Ovary (tissue), 9 donors: ENCODE results near the gene BLOC1S5. TPM values are rescaled to one million over a fixed set of nuclear protein-coding genes. Genes with fewer than 3 reads are reported as not detected.

ENCODE experiments used
- DNase-seq, 5 donors: peaks; one replicate each; pipeline ENCODE4 v3.0.0-alpha.2; 2019 to 2020
- H3K27ac ChIP-seq, 2 donors: fragments of 200-600 bp; one replicate each; pipeline versions ENCODE4 v1.5.1 to v1.8.0; 2019 to 2022
- H3K27me3 ChIP-seq: fragments of 200-600 bp; one replicate; pipeline ENCODE4 v1.8.0; 2022
- H3K36me3 ChIP-seq: fragments of 200-600 bp; sonication (generic); one replicate; pipeline ENCODE4 v1.5.1; 2019
- H3K4me1 ChIP-seq: one replicate; pipeline ENCODE4 v1.8.1; 2013; ENCODE audit warnings: mild to moderate bottlenecking, moderate library complexity; ENCODE audit not compliant: insufficient read depth
- H3K4me3 ChIP-seq: fragments of 200-600 bp; sonication (generic); one replicate; pipeline ENCODE4 v1.5.1; 2017
- H3K9me3 ChIP-seq, 2 donors: fragments of 200-600 bp in 1 of 2; sonication (generic) in 1 of 2; one replicate each; pipeline versions ENCODE4 v1.5.1 to v1.8.1; 2013 to 2019; ENCODE audit warnings: mild to moderate bottlenecking in 1 of 2, moderate library complexity in 1 of 2
- CTCF ChIP-seq, 3 donors: fragments of 450-650 bp in 2 of 3; fragments of 200-600 bp in 1 of 3; IDR thresholded peaks; one replicate each; pipeline versions ENCODE4 v1.5.1 to v1.8.0; 2016 to 2022; ENCODE audit warnings: antibody characterized with exemption in 3 of 3, mild to moderate bottlenecking in 1 of 3
- EP300 ChIP-seq: sonication (generic); formaldehyde crosslinking; IDR thresholded peaks from one replicate; pipeline ENCODE4 v1.6.1; 2017; ENCODE audit warnings: antibody characterized with exemption
- POLR2A ChIP-seq: fragments of 450-650 bp; IDR thresholded peaks from one replicate; pipeline ENCODE4 v1.6.1; 2017; ENCODE audit warnings: antibody characterized with exemption, mild to moderate bottlenecking, moderate library complexity
- WGBS, 3 donors: extraction: QIAGEN DNeasy Blood & Tissue Kit in 1 of 3; methylation state at CpG; one replicate each; pipeline versions ENCODE4 v1.1.5 to v1.1.7; 2013 to 2017; 5-methylcytosine and 5-hydroxymethylcytosine counted together
- intact Hi-C, 4 donors: fragments of 100-400 bp; cut with DNase I; formaldehyde crosslinking; loops; one replicate each; pipeline versions ENCODE4 v1.11.0 to v1.15.1; 2022 to 2023
- polyA plus RNA-seq, 2 donors: library from polyadenylated mRNA; stranded (reverse); fragments of 200-250 nt in 1 of 2; fragments of 350-450 nt in 1 of 2; fragmentation: Illumina TruSeq in 1 of 2; extraction: RNeasy Lipid Tissue Mini Kit (QIAGEN cat#74804) in 1 of 2; gene quantifications; one replicate each; pipeline ENCODE4 v1.2.3, GENCODE V29; 2013 to 2014
- total RNA-seq, 7 donors: library from RNA; depleted of rRNA in 2 of 7; stranded (reverse); fragments of >200 nt in 2 of 7; fragmentation: NEBNext Ultra II Directional in 3 of 7; extraction: Animal tissue kit (Norgen Biotek cat#: 25700) in 3 of 7; gene quantifications; one replicate each; pipeline versions ENCODE4 v1.1.0 to v1.2.4, GENCODE V29; 2016 to 2023
- donor health status: DM: no; HTN: no; CAD: no; lungs with moderate emphysema.
- donor health status: DM: no; HTN: no; CAD: no.
- donor health status: Bipolar disorder and iron deficiency.
- donor health status: DM: yes; HTN: yes; CAD: no.
- donor health status: DM: no; HTN: no; CAD: no.
- donor health status: DM: yes; HTN: yes; CAD: no.

Gene BLOC1S5
- total and polyA plus RNA-seq, 9 donors: 8.8 to 21.5 (median 15.4) TPM

DNA sequence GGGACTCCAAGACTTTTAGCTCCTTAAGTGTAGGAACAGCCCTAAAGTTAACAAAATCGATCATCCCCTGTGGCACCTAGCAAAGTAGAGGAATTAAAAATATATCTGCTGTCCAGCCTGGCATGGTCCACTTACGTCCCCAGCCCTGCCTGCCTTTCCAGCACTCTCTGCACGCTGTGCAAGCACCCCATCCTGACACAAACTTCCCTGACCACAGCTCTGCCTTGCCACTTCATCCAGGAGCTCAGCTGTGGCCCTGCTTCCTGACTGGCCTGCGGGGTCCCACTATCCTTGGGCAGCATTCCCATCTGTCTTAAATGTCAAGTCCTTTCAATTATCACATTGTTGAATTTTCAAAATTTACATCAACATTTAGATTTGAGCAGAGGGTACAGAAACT lies 39.0 kb downstream of the BLOC1S5 start:
- intact Hi-C loops: no loop called here
- H3K27me3 ChIP-seq: no peaks in the 10 kb centered on the region
- no peak for DNase-seq
- no peaks in the 10 kb centered on the region for H3K9me3 ChIP-seq
- WGBS, 3 donors: 74 to 86% (median 84%) methylated on average over 4 of the region's 4 CpGs
- H3K27ac ChIP-seq: no peak overlapping the region
- H3K4me1 ChIP-seq: no peaks in the 10 kb centered on the region
- no peak for TF ChIP-seq CTCF (IDR thresholded peaks at IDR 0.05)
- TF ChIP-seq EP300: no peak
- TF ChIP-seq POLR2A: no peak
- H3K4me3 ChIP-seq: no peak overlapping the region
- H3K36me3 ChIP-seq: no peaks in the 10 kb centered on the region

DNA sequence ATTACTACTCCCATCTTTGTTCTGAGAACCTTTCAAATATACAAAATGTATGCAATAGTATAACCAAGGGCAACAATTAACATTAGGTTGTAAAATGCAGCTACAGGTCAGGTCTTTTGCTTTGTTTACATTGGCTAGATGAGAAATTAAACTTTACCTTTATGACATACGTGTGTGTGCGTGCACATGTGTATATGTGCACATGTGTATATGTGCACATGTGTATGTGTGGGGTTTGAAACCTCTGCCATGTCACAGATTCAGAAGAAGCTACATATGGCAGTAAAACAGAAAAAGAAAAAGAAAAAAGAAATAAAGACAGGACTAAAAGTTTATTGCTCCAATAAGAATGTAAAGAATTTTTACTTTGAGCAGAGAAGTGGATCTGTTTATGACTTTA lies 40.6 kb downstream of the BLOC1S5 start:
- H3K27me3 ChIP-seq: no peaks in the 10 kb centered on the region
- H3K36me3 ChIP-seq: no peaks in the 10 kb centered on the region
- intact Hi-C loops: no loop called here
- TF ChIP-seq POLR2A (no peak), EP300 (no peak), CTCF (IDR thresholded peaks at IDR 0.05) (no peak)
- DNase-seq: no peak
- 92 to 95% (median 95%) methylated on average over 2 of the region's 2 CpGs for WGBS, 3 donors
- no peak overlapping the region for H3K4me3 ChIP-seq
- H3K9me3 ChIP-seq: no peaks in the 10 kb centered on the region
- no peaks in the 10 kb centered on the region for H3K4me1 ChIP-seq
- H3K27ac ChIP-seq: no peak overlapping the region

- H3K4me1 ChIP-seq: peaks cover 1% of the 10 kb centered on the region
These were observed 44.1 kb downstream of the BLOC1S5 start for GRCh38 chr6:8020083-8020482.

GRCh38 chr6:8017705-8018104 lies 46.5 kb downstream of the BLOC1S5 start:
- WGBS, 3 donors: 59 to 75% (median 68%) methylated on average over 7 of the region's 7 CpGs
- intact Hi-C loops: no loop called here
- Histone ChIP-seq H3K9me3 (no peaks in the 10 kb centered on the region), H3K4me1 (peaks cover 1% of the 10 kb centered on the region), H3K27me3 (no peaks in the 10 kb centered on the region), H3K36me3 (no peaks in the 10 kb centered on the region), H3K4me3 (no peak overlapping the region), H3K27ac (no peak overlapping the region)
- no peak for TF ChIP-seq CTCF (IDR thresholded peaks at IDR 0.05)
- no peak for TF ChIP-seq EP300
- no peak for TF ChIP-seq POLR2A
- DNase-seq: no peak

More at GRCh38 chr6:8020083-8020482, 44.1 kb downstream of the BLOC1S5 start:
- 89 to 94% (median 90%) methylated on average over 4 of the region's 4 CpGs for WGBS, 3 donors
- H3K9me3 ChIP-seq: no peaks in the 10 kb centered on the region
- no peaks in the 10 kb centered on the region for H3K36me3 ChIP-seq
- H3K27ac ChIP-seq: no peak overlapping the region
- intact Hi-C loops: no loop called here
- H3K4me3 ChIP-seq: no peak overlapping the region
- H3K27me3 ChIP-seq: no peaks in the 10 kb centered on the region
- no peak for TF ChIP-seq CTCF (IDR thresholded peaks at IDR 0.05)
- TF ChIP-seq EP300: no peak
- TF ChIP-seq POLR2A: no peak
- DNase-seq: no peak

GRCh38 chr6:8017276-8017701 lies 46.9 kb downstream of the BLOC1S5 start:
- Histone ChIP-seq H3K27ac (no peak overlapping the region), H3K4me3 (no peak overlapping the region), H3K36me3 (no peaks in the 10 kb centered on the region), H3K4me1 (peaks cover 1% of the 10 kb centered on the region), H3K9me3 (no peaks in the 10 kb centered on the region), H3K27me3 (no peaks in the 10 kb centered on the region)
- WGBS, 3 donors: 45 to 65% (median 59%) methylated on average over 9 of the region's 9 CpGs
- intact Hi-C loops: no loop called here
- DNase-seq: no peak
- TF ChIP-seq POLR2A (no peak), EP300 (no peak), CTCF (IDR thresholded peaks at IDR 0.05) (no peak)
